Pancreas (tissue), 10 donors: Measurements from ENCODE around the gene ARHGEF9. TPM values are rescaled to one million over a fixed set of nuclear protein-coding genes. Genes with fewer than 3 reads are reported as not detected.

Experiments used
- ATAC-seq, 4 donors: fragments of 200-7000 bp; cut with Tn5 transposase; one replicate each; pipeline versions ENCODE4 v1.8.0 to v1.9.1; 2020; ENCODE audit warnings: mild to moderate bottlenecking in 4 of 4, moderate library complexity in 4 of 4
- DNase-seq, 6 donors: peaks; one replicate each; pipeline ENCODE4 v3.0.0-alpha.2; 2020
- FAIRE-seq: peaks from 2 replicates; lab custom pipeline; 2012; peaks lifted over from hg19 to GRCh38; lab: Jason Lieb, UNC
- H3K27ac ChIP-seq, 4 donors: fragments of 200-600 bp; sonication (generic); 1 replicate in 3 of 4; 2 replicates in 1 of 4; pipeline versions ENCODE4 v1.5.0 to v1.8.0; 2020
- H3K27me3 ChIP-seq, 4 donors: fragments of 200-600 bp; one replicate each; pipeline ENCODE4 v1.8.0; 2021
- H3K36me3 ChIP-seq, 3 donors: fragments of 200-600 bp; sonication (generic) in 1 of 3; one replicate each; pipeline versions ENCODE4 v1.5.0 to v1.8.0; 2020 to 2021
- H3K4me1 ChIP-seq, 3 donors: fragments of 200-600 bp; one replicate each; pipeline ENCODE4 v1.8.0; 2021
- H3K4me3 ChIP-seq, 4 donors: fragments of 200-600 bp; sonication (generic) in 2 of 4; one replicate each; pipeline versions ENCODE4 v1.5.0 to v1.8.0; 2020 to 2021
- H3K9me3 ChIP-seq, 4 donors: fragments of 200-600 bp; one replicate each; pipeline ENCODE4 v1.8.0; 2021
- CTCF ChIP-seq, 4 donors: fragments of 200-600 bp; sonication (generic) in 3 of 4; IDR thresholded peaks; one replicate each; pipeline versions ENCODE4 v1.5.0 to v1.8.0; 2021; ENCODE audit warnings: antibody characterized with exemption in 4 of 4
- WGBS, 2 donors: extraction: QIAGEN DNeasy Blood & Tissue Kit; methylation state at CpG; one replicate each; pipeline ENCODE4 v1.1.7; 2013; 5-methylcytosine and 5-hydroxymethylcytosine counted together
- intact Hi-C, 3 donors: fragments of 100-400 bp; cut with DNase I; formaldehyde crosslinking; loops; one replicate each; pipeline versions ENCODE4 v1.11.1 to v1.14.2; 2022
- polyA plus RNA-seq, 2 donors: library from polyadenylated mRNA; stranded (reverse); fragments of 200-250 nt; gene quantifications; one replicate each; pipeline ENCODE4 v1.2.3, GENCODE V29; 2013
- total RNA-seq, 6 donors: library from RNA; stranded (reverse); fragmentation: NEBNext Ultra II Directional in 4 of 6; extraction: Animal tissue kit (Norgen Biotek cat#: 25700) in 4 of 6; gene quantifications; one replicate each; pipeline versions ENCODE4 v1.2.1 to v1.2.4, GENCODE V29; 2021 to 2023
- donor health status: healthy with polysubstance abuse.
- donor health status: DM: no; HTN: no; CAD: no; lungs with moderate emphysema.
- donor health status: DM: no; HTN: no; CAD: no.
- donor health status: control.
- donor health status: control.
- donor health status: Bipolar disorder and iron deficiency.
- donor health status: DM: yes; HTN: yes; CAD: no.
- donor health status: DM: no; HTN: no; CAD: no.
- donor health status: DM: no; HTN: no; CAD: no.
- donor health status: DM: yes; HTN: yes; CAD: no.

ARHGEF9 gene
- total and polyA plus RNA-seq, 8 donors = 5.8 to 18.3 (median 10.0) TPM

- Histone ChIP-seq H3K4me1 (peaks cover 0 to 5% (median 0%) of the 10 kb centered on the region in 3 donors), H3K27ac (no peak overlapping the region), H3K9me3 (no peaks in the 10 kb centered on the region), H3K4me3 (no peak overlapping the region), H3K36me3 (no peaks in the 10 kb centered on the region), H3K27me3 (peaks cover 0 to 3% (median 0%) of the 10 kb centered on the region in 4 donors)
- 65 to 93% methylated on average over 2 of the region's 2 CpGs for WGBS, 2 donors
- no peak for DNase-seq
- TF ChIP-seq CTCF (IDR thresholded peaks at IDR 0.05) = no peak
- ATAC-seq = no peak
- intact Hi-C loops = no loop called here
- no peak for FAIRE-seq
These were observed 27.0 kb downstream of the ARHGEF9 start for GRCh38 chrX:63758011-63758410.

GRCh38 chrX:63755892-63756291 is 29.1 kb downstream of the ARHGEF9 start:
- no peaks in the 10 kb centered on the region for H3K9me3 ChIP-seq
- no peak for FAIRE-seq

GRCh38 chrX:63754860-63755579 is 30.0 kb downstream of the ARHGEF9 start:
- Histone ChIP-seq H3K9me3 (no peaks in the 10 kb centered on the region), H3K4me3 (peak overlapping the region; percentile 33 to 61 (median 44)), H3K27ac (peak overlapping the region; percentile 57 to 90 (median 72)), H3K4me1 (peaks cover 0 to 5% (median 0%) of the 10 kb centered on the region in 3 donors), H3K27me3 (no peaks in the 10 kb centered on the region), H3K36me3 (no peaks in the 10 kb centered on the region)
- intact Hi-C loops = no loop called here
- DNase-seq (peak; percentile 86 to 94 (median 88)), FAIRE-seq (peak; percentile 94), ATAC-seq (peak; percentile 98 to 99 (median 98))
- WGBS, 2 donors = 0 to 28% methylated on average over 40 to 44 of the region's 44 CpGs
- no peak for TF ChIP-seq CTCF (IDR thresholded peaks at IDR 0.05)

More at GRCh38 chrX:63755892-63756291, 29.1 kb downstream of the ARHGEF9 start:
- ATAC-seq (no peak), DNase-seq (no peak)
- Histone ChIP-seq H3K27me3 (no peaks in the 10 kb centered on the region), H3K27ac (peak overlapping the region in 1 of 4 donors; percentile 90), H3K4me1 (peaks cover 0 to 5% (median 0%) of the 10 kb centered on the region in 3 donors), H3K4me3 (no peak overlapping the region), H3K36me3 (no peaks in the 10 kb centered on the region)
- intact Hi-C loops = no loop called here
- TF ChIP-seq CTCF (IDR thresholded peaks at IDR 0.05) = no peak
- WGBS, 2 donors = 22 to 41% methylated on average over 1 of the region's 1 CpG

GRCh38 chrX:63754136-63754859 is 30.7 kb downstream of the ARHGEF9 start:
- Histone ChIP-seq H3K36me3 (no peaks in the 10 kb centered on the region), H3K9me3 (no peaks in the 10 kb centered on the region), H3K27me3 (no peaks in the 10 kb centered on the region), H3K4me3 (peak overlapping the region; percentile 33 to 61 (median 44)), H3K4me1 (peaks cover 0 to 5% (median 0%) of the 10 kb centered on the region in 3 donors), H3K27ac (peak overlapping the region; percentile 57 to 90 (median 72))
- intact Hi-C loops = no loop called here
- DNase-seq (peak in 4 of 6 donors; percentile 11 to 54 (median 25)), FAIRE-seq (no peak), ATAC-seq (peak; percentile 45 to 75 (median 60))
- TF ChIP-seq CTCF (IDR thresholded peaks at IDR 0.05) = no peak
- 1 to 24% methylated on average over 25 of the region's 25 CpGs for WGBS, 2 donors
